GM23338 (cell line): Measurements from ENCODE around the gene CCDC85B. TPM values are rescaled to one million over a fixed set of nuclear protein-coding genes. Genes with fewer than 3 reads are reported as not detected.

Experiments
- ATAC-seq: fragments of 200-7000 bp; cut with Tn5 transposase; 3 replicates; pipeline ENCODE4 v1.9.1; 2020
- DNase-seq: peaks from one replicate; pipeline ENCODE4 v3.0.0-alpha.2; 2015; ENCODE audit warnings: low spot score
- H2AFZ ChIP-seq: fragments of 200-600 bp; sonication (generic); 2 replicates; pipeline ENCODE4 v1.8.0; 2016; ENCODE audit warnings: antibody characterized with exemption, mild to moderate bottlenecking, moderate library complexity
- H3F3A ChIP-seq: fragments of 200-600 bp; sonication (generic); replicated peaks from 2 replicates; pipeline ENCODE4 v1.8.0; 2017; ENCODE audit warnings: antibody characterized with exemption, mixed run types, low read depth
- H3K27ac ChIP-seq: fragments of 200-600 bp; sonication (generic); 2 replicates; pipeline ENCODE4 v1.6.1; 2016; ENCODE audit warnings: low read depth
- H3K27me3 ChIP-seq: fragments of 200-600 bp; sonication (generic); 2 replicates; pipeline ENCODE4 v1.8.0; 2016; ENCODE audit warnings: mild to moderate bottlenecking, mixed run types, moderate library complexity; ENCODE audit not compliant: insufficient read depth
- H3K36me3 ChIP-seq: fragments of 200-600 bp; sonication (generic); 2 replicates; pipeline ENCODE4 v1.8.0; 2016; ENCODE audit warnings: mild to moderate bottlenecking; ENCODE audit not compliant: insufficient read depth
- H3K4me1 ChIP-seq: fragments of 200-600 bp; sonication (generic); 2 replicates; pipeline ENCODE4 v1.8.0; 2016; ENCODE audit warnings: mild to moderate bottlenecking, moderate library complexity; ENCODE audit not compliant: insufficient read depth
- H3K4me2 ChIP-seq: fragments of 200-600 bp; sonication (generic); 2 replicates; pipeline ENCODE4 v1.7.1; 2017; ENCODE audit warnings: mixed run types
- H3K4me3 ChIP-seq: fragments of 200-600 bp; sonication (generic); 2 replicates; pipeline ENCODE4 v1.6.1; 2016; ENCODE audit warnings: mixed run types
- H3K79me2 ChIP-seq: fragments of 200-600 bp; sonication (generic); replicated peaks from 2 replicates; pipeline ENCODE4 v1.8.0; 2017; ENCODE audit warnings: mild to moderate bottlenecking; ENCODE audit not compliant: insufficient read depth
- H3K9me2 ChIP-seq: fragments of 200-600 bp; sonication (generic); 2 replicates; pipeline ENCODE4 v1.8.0; 2017; ENCODE audit not compliant: insufficient read depth
- H4K20me1 ChIP-seq: fragments of 200-600 bp; sonication (generic); replicated peaks from 2 replicates; pipeline ENCODE4 v1.8.0; 2017; ENCODE audit warnings: mild to moderate bottlenecking; ENCODE audit not compliant: insufficient read depth
- H3K27ac Mint-ChIP-seq: 2 replicates; pipeline ENCODE4 v1.8.0; 2020; ENCODE audit warnings: inconsistent platforms, mild to moderate bottlenecking, moderate library complexity, mixed read lengths
- H3K27me3 Mint-ChIP-seq: 3 replicates; pipeline ENCODE4 v1.8.0; 2022; ENCODE audit warnings: low read depth, mild to moderate bottlenecking, moderate library complexity, mixed read lengths, inconsistent platforms; ENCODE audit not compliant: insufficient read depth, poor library complexity
- H3K36me3 Mint-ChIP-seq: 3 replicates; pipeline ENCODE4 v1.8.0; 2021; ENCODE audit warnings: low read depth, mild to moderate bottlenecking, inconsistent platforms, moderate library complexity, mixed read lengths
- H3K4me1 Mint-ChIP-seq: 3 replicates; pipeline ENCODE4 v1.8.0; 2020; ENCODE audit warnings: mild to moderate bottlenecking, inconsistent platforms, mixed read lengths
- H3K4me3 Mint-ChIP-seq: 3 replicates; pipeline ENCODE4 v1.8.0; 2021; ENCODE audit warnings: moderate library complexity, mild to moderate bottlenecking, inconsistent platforms, mixed read lengths
- H3K9me3 Mint-ChIP-seq: 3 replicates; pipeline ENCODE4 v1.8.0; 2020; ENCODE audit warnings: moderate library complexity, mild to moderate bottlenecking, inconsistent platforms, mixed read lengths
- NANOG ChIP-seq: IDR thresholded peaks from 2 replicates; pipeline ENCODE4 v1.6.1; 2016; ENCODE audit warnings: antibody characterized with exemption, borderline replicate concordance
- STAT1 ChIP-seq: IDR thresholded peaks from one replicate; pipeline ENCODE4 v1.6.1; 2016; ENCODE audit warnings: antibody characterized with exemption; ENCODE audit not compliant: unreplicated experiment
- polyA plus RNA-seq: library from polyadenylated mRNA; unstranded; fragments of >200 nt; fragmentation: Nextera tagmentation; extraction: Ambion mirVana; gene quantifications from 2 replicates; pipeline ENCODE4 v1.2.1, GENCODE V29; 2016
- total RNA-seq: library from RNA; depleted of rRNA; stranded (reverse); fragments of >200 nt; shearing (Covaris generic); gene quantifications from 2 replicates; pipeline ENCODE4 v1.2.3, GENCODE V29; 2014
- TF ChIP-seq, protein P1 (sequence below): fragments of 250-450 bp; sonication (Bioruptor Pico); IDR thresholded peaks from 2 replicates; pipeline ENCODE4 v1.5.0; 2020; ENCODE audit warnings: mild to moderate bottlenecking, moderate library complexity
- TF ChIP-seq, protein P2 (sequence below): IDR thresholded peaks from 2 replicates; pipeline ENCODE4 v1.6.1; 2016; ENCODE audit warnings: antibody characterized with exemption

CCDC85B gene
- total and polyA plus RNA-seq, 2 experiments from 2014 or later: 54.5 to 66.3 TPM

DNA sequence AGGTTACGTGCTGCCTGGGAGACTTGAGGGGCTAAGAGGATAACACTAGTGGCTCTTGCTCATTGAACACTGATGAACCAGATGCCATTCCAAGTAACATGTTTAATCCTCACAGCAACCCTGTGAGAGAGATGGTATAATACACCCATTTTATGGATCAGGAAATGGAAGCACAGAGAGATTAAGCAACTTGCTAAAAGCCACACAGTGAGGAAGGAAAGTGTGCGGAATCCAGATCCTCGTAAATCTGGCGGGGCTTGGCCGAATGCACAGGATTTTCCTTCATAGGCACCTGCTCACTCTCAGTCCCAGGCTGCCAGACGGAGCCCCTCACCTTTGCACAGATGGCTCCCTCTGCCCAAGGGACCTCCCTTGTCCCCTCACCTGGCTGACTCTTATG lies 17.4 kb downstream of the CCDC85B start:
- no peaks in the 10 kb centered on the region for H3K79me2 ChIP-seq
- Mint-ChIP-seq H3K9me3 (no peaks in the 10 kb centered on the region), H3K4me1 (peaks cover 7% of the 10 kb centered on the region), H3K36me3 (no peaks in the 10 kb centered on the region), H3K27ac (no peak overlapping the region), H3K4me3 (no peak overlapping the region), H3K27me3 (peaks cover 20% of the 10 kb centered on the region)
- no peaks in the 10 kb centered on the region for H3F3A ChIP-seq
- H2AFZ ChIP-seq: no peak overlapping the region
- H3K4me2 ChIP-seq: no peak overlapping the region
- peaks cover 32% of the 10 kb centered on the region for H3K27me3 ChIP-seq
- no peak overlapping the region for H3K27ac ChIP-seq
- DNase-seq (no peak), ATAC-seq (no peak)
- no peaks in the 10 kb centered on the region for H4K20me1 ChIP-seq
- no peak overlapping the region for H3K4me3 ChIP-seq
- TF ChIP-seq, protein P1, sequence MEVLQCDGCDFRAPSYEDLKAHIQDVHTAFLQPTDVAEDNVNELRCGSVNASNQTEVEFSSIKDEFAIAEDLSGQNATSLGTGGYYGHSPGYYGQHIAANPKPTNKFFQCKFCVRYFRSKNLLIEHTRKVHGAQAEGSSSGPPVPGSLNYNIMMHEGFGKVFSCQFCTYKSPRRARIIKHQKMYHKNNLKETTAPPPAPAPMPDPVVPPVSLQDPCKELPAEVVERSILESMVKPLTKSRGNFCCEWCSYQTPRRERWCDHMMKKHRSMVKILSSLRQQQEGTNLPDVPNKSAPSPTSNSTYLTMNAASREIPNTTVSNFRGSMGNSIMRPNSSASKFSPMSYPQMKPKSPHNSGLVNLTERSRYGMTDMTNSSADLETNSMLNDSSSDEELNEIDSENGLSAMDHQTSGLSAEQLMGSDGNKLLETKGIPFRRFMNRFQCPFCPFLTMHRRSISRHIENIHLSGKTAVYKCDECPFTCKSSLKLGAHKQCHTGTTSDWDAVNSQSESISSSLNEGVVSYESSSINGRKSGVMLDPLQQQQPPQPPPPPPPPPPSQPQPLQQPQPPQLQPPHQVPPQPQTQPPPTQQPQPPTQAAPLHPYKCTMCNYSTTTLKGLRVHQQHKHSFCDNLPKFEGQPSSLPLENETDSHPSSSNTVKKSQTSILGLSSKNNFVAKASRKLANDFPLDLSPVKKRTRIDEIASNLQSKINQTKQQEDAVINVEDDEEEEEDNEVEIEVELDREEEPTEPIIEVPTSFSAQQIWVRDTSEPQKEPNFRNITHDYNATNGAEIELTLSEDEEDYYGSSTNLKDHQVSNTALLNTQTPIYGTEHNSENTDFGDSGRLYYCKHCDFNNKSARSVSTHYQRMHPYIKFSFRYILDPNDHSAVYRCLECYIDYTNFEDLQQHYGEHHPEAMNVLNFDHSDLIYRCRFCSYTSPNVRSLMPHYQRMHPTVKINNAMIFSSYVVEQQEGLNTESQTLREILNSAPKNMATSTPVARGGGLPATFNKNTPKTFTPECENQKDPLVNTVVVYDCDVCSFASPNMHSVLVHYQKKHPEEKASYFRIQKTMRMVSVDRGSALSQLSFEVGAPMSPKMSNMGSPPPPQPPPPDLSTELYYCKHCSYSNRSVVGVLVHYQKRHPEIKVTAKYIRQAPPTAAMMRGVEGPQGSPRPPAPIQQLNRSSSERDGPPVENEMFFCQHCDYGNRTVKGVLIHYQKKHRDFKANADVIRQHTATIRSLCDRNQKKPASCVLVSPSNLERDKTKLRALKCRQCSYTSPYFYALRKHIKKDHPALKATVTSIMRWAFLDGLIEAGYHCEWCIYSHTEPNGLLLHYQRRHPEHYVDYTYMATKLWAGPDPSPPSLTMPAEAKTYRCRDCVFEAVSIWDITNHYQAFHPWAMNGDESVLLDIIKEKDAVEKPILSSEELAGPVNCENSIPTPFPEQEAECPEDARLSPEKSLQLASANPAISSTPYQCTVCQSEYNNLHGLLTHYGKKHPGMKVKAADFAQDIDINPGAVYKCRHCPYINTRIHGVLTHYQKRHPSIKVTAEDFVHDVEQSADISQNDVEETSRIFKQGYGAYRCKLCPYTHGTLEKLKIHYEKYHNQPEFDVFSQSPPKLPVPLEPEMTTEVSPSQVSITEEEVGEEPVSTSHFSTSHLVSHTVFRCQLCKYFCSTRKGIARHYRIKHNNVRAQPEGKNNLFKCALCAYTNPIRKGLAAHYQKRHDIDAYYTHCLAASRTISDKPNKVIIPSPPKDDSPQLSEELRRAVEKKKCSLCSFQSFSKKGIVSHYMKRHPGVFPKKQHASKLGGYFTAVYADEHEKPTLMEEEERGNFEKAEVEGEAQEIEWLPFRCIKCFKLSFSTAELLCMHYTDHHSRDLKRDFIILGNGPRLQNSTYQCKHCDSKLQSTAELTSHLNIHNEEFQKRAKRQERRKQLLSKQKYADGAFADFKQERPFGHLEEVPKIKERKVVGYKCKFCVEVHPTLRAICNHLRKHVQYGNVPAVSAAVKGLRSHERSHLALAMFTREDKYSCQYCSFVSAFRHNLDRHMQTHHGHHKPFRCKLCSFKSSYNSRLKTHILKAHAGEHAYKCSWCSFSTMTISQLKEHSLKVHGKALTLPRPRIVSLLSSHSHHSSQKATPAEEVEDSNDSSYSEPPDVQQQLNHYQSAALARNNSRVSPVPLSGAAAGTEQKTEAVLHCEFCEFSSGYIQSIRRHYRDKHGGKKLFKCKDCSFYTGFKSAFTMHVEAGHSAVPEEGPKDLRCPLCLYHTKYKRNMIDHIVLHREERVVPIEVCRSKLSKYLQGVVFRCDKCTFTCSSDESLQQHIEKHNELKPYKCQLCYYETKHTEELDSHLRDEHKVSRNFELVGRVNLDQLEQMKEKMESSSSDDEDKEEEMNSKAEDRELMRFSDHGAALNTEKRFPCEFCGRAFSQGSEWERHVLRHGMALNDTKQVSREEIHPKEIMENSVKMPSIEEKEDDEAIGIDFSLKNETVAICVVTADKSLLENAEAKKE (CRISPR knock-in tag): no peak
- TF ChIP-seq, protein P2, sequence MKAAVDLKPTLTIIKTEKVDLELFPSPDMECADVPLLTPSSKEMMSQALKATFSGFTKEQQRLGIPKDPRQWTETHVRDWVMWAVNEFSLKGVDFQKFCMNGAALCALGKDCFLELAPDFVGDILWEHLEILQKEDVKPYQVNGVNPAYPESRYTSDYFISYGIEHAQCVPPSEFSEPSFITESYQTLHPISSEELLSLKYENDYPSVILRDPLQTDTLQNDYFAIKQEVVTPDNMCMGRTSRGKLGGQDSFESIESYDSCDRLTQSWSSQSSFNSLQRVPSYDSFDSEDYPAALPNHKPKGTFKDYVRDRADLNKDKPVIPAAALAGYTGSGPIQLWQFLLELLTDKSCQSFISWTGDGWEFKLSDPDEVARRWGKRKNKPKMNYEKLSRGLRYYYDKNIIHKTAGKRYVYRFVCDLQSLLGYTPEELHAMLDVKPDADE: no peak
- no peak for TF ChIP-seq NANOG
- no peak for TF ChIP-seq STAT1
- H3K36me3 ChIP-seq: no peaks in the 10 kb centered on the region
- peaks cover 5% of the 10 kb centered on the region for H3K4me1 ChIP-seq
- H3K9me2 ChIP-seq: no peaks in the 10 kb centered on the region
